GM19452 (cell line): ENCODE results near the gene IGDCC3.

Experiments
- ATAC-seq: cut with Tn5 transposase; IDR thresholded peaks from one replicate; pipeline ENCODE4 v1.9.1; 2021; ENCODE audit not compliant: unreplicated experiment

IGDCC3 gene

GRCh38 chr15:65344914-65345275 lies 32.9 kb downstream of the IGDCC3 start:
- no peak for ATAC-seq

GRCh38 chr15:65344214-65344913 lies 33.4 kb downstream of the IGDCC3 start:
- ATAC-seq = no peak

GRCh38 chr15:65343374-65343981 lies 34.3 kb downstream of the IGDCC3 start:
- ATAC-seq = no peak

- no peak for ATAC-seq
Measured at GRCh38 chr15:65342493-65342892, 35.3 kb downstream of the IGDCC3 start.

- no peak for ATAC-seq
Measured at GRCh38 chr15:65339920-65340319, 37.9 kb downstream of the IGDCC3 start.

- no peak for ATAC-seq
Measured at GRCh38 chr15:65339416-65339815, 38.4 kb downstream of the IGDCC3 start.

GRCh38 chr15:65338823-65339222 lies 39.0 kb downstream of the IGDCC3 start:
- no peak for ATAC-seq

- no peak for ATAC-seq
Measured at GRCh38 chr15:65338366-65338765, 39.4 kb downstream of the IGDCC3 start.

GRCh38 chr15:65337436-65338070 lies 40.2 kb downstream of the IGDCC3 start:
- no peak for ATAC-seq

GRCh38 chr15:65336493-65337435 lies 41.0 kb downstream of the IGDCC3 start:
- ATAC-seq = no peak

GRCh38 chr15:65335278-65336055 lies 42.3 kb downstream of the IGDCC3 start:
- no peak for ATAC-seq

GRCh38 chr15:65334586-65335231 lies 43.1 kb downstream of the IGDCC3 start:
- ATAC-seq = no peak

GRCh38 chr15:65333856-65334255 lies 43.9 kb downstream of the IGDCC3 start:
- no peak for ATAC-seq

GRCh38 chr15:65333148-65333820 lies 44.5 kb downstream of the IGDCC3 start:
- no peak for ATAC-seq

GRCh38 chr15:65332391-65333147 lies 45.2 kb downstream of the IGDCC3 start:
- no peak for ATAC-seq

- no peak for ATAC-seq
Measured at GRCh38 chr15:65331811-65332210, 46.0 kb downstream of the IGDCC3 start.

- no peak for ATAC-seq
Measured at GRCh38 chr15:65330934-65331645, 46.7 kb downstream of the IGDCC3 start.
